Heart left ventricle (tissue), 13 donors: ENCODE results near the gene SELENOM.

Experiments
- CTCF ChIP-seq, 12 donors: fragments of 200-600 bp; sonication (generic) in 4 of 12; IDR thresholded peaks; one replicate each; pipeline versions ENCODE4 v1.5.0 to v1.8.0; 2018 to 2022; ENCODE audit warnings: antibody characterized with exemption in 12 of 12, mild to moderate bottlenecking in 5 of 12
- POLR2A ChIP-seq, 2 donors: fragments of 450-650 bp; IDR thresholded peaks; one replicate each; pipeline ENCODE4 v1.6.1; 2017; ENCODE audit warnings: antibody characterized with exemption in 2 of 2, mild to moderate bottlenecking in 2 of 2, moderate library complexity in 2 of 2
- donor health status: ischemic (EF 13 %, LVEDD 7.1; RV severe dilation, severe dysfunction).
- donor health status: DM: no; HTN: yes; CAD: no.
- donor health status: DM: no; HTN: no; CAD: no.
- donor health status: ischemic (EF 25% LVEDD 6.9; RV normal size, moderate dysfunction).
- donor health status: ischemic (EF 25% LVEDD 5.7; RV mildly dilated, moderate dysfunction).
- donor health status: ischemic (EF 35%, LVEDD 5.7; RV mildly dilated, moderate dysfunction).
- donor health status: nonischemic (EF 11% LVEDD 7.7; RV severe dilation, severe dysfunction).
- donor health status: DM: yes; HTN: yes; CAD: no.
- donor health status: PGD.
- donor health status: ischemic (EF 29% LVEDD 5.4; RV normal size, mild dysfunction).
- donor health status: nonischemic (EF 23%, LVEDD 6.1; RV moderate dilation, normal function).

GRCh38 chr22:31141551-31141950 is 34.2 kb upstream of the SELENOM start:
- TF ChIP-seq CTCF (IDR thresholded peaks at IDR 0.05) (no peak), POLR2A (IDR thresholded peaks at IDR 0.05) (no peak)
